Common myeloid progenitor, CD34-positive (primary cell): ENCODE measurements around the gene KRTAP12-1.
"Not testable (repeated sequence)": the region's sequence is repeated elsewhere in the genome, so short reads cannot be mapped to it uniquely, and the experiment has no call there.

Source experiments
- CTCF ChIA-PET: fragments of 350-600 bp; sonication (Branson Sonifier 250); formaldehyde crosslinking; loops from one replicate; lab custom pipeline; 2021; ENCODE audit warnings: antibody characterized with exemption; lab: Charles Lee
- POLR2A ChIA-PET: fragments of 350-600 bp; sonication (Branson Sonifier 250); formaldehyde crosslinking; loops from one replicate; lab custom pipeline; 2021; ENCODE audit warnings: antibody characterized with exemption; lab: Charles Lee
- DNase-seq, 3 donors: peaks; one replicate each; pipeline versions ENCODE4 v3.0.0 to v3.0.0-alpha.2; 2013
- H3K27ac ChIP-seq, 2 experiments: 1 replicate in 1 of 2; 2 replicates in 1 of 2; pipeline ENCODE4 v1.7.0; 2013; ENCODE audit warnings: inconsistent platforms in 2 of 2, low read length in 2 of 2, mild to moderate bottlenecking in 2 of 2, low read depth in 1 of 2, moderate library complexity in 1 of 2; ENCODE audit not compliant: severe bottlenecking in 2 of 2, insufficient read depth in 1 of 2, poor library complexity in 1 of 2
- H3K27me3 ChIP-seq, 5 experiments: replicated peaks in 2 of 5; 1 replicate in 3 of 5; 2 replicates in 2 of 5; pipeline versions ENCODE4 v1.6.1 to v1.7.0; 2013; ENCODE audit warnings: low read length in 4 of 5, mild to moderate bottlenecking in 2 of 5, moderate library complexity in 2 of 5, inconsistent platforms in 1 of 5; ENCODE audit not compliant: insufficient read depth in 5 of 5, control insufficient read depth in 4 of 5
- H3K36me3 ChIP-seq, 4 experiments: 1 replicate in 2 of 4; 2 replicates in 2 of 4; pipeline versions ENCODE4 v1.6.1 to v1.7.0; 2013; ENCODE audit warnings: low read length in 3 of 4, control low read depth in 1 of 4, mild to moderate bottlenecking in 1 of 4; ENCODE audit not compliant: control insufficient read depth in 4 of 4, insufficient read depth in 4 of 4
- H3K4me1 ChIP-seq, 4 experiments: 1 replicate in 3 of 4; 2 replicates in 1 of 4; pipeline versions ENCODE4 v1.6.1 to v1.7.1; 2013; ENCODE audit warnings: low read length in 3 of 4, mild to moderate bottlenecking in 3 of 4, control low read depth in 1 of 4, inconsistent platforms in 1 of 4, moderate library complexity in 1 of 4; ENCODE audit not compliant: control insufficient read depth in 4 of 4, insufficient read depth in 4 of 4; ENCODE audit errors: control extremely low read depth in 1 of 4
- H3K4me3 ChIP-seq, 7 experiments: 1 replicate in 4 of 7; 2 replicates in 3 of 7; pipeline versions ENCODE4 v1.5.1 to v1.7.0; 2013; ENCODE audit warnings: mild to moderate bottlenecking in 7 of 7, low read length in 6 of 7, moderate library complexity in 6 of 7, inconsistent platforms in 2 of 7, low read depth in 2 of 7, control low read depth in 1 of 7; ENCODE audit not compliant: insufficient read depth in 4 of 7, control insufficient read depth in 1 of 7; ENCODE audit errors: extremely low read depth in 1 of 7
- H3K9me3 ChIP-seq, 5 experiments: 1 replicate in 4 of 5; 2 replicates in 1 of 5; pipeline versions ENCODE4 v1.6.1 to v1.7.1; 2013; ENCODE audit warnings: low read length in 4 of 5, mild to moderate bottlenecking in 2 of 5, inconsistent platforms in 1 of 5, low read depth in 1 of 5, moderate library complexity in 1 of 5; ENCODE audit not compliant: control insufficient read depth in 4 of 5, insufficient read depth in 2 of 5; ENCODE audit errors: control extremely low read depth in 1 of 5
- WGBS: methylation state at CpG from one replicate; pipeline ENCODE4 v1.1.5; 2013; ENCODE audit not compliant: insufficient coverage; 5-methylcytosine and 5-hydroxymethylcytosine counted together

KRTAP12-1 gene

DNA sequence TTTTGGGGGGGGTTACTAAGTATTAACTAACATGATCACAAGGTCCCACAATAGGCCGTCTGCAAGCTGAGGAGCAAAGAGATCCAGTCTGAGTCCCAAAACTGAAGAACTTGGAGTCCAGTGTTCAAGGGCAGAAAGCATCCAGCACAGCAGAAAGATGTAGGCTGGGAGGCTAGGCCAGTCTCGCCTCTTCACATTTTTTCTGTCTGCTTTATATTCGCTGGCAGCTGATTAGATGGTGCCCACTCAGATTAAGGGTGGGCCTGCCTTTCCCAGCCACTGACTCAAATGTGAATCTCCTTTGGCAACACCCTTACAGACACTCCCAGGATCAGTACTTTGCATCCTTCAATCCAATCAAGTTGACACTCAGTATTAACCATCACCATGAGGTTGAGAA, 7.8 kb upstream of the KRTAP12-1 start:
- DNase-seq, H3K27ac ChIP-seq, POLR2A ChIA-PET, H3K36me3 ChIP-seq, H3K4me3 ChIP-seq, CTCF ChIA-PET: not testable (repeated sequence)
- Histone ChIP-seq H3K9me3 (peaks cover 0 to 18% (median 8%) of the 10 kb centered on the region in 5 experiments), H3K4me1 (peaks cover 0 to 16% (median 10%) of the 10 kb centered on the region in 4 experiments), H3K27me3 (peaks cover 4 to 19% (median 5%) of the 10 kb centered on the region in 5 experiments)
- WGBS = 100% methylated on average over 2 of the region's 3 CpGs

DNA sequence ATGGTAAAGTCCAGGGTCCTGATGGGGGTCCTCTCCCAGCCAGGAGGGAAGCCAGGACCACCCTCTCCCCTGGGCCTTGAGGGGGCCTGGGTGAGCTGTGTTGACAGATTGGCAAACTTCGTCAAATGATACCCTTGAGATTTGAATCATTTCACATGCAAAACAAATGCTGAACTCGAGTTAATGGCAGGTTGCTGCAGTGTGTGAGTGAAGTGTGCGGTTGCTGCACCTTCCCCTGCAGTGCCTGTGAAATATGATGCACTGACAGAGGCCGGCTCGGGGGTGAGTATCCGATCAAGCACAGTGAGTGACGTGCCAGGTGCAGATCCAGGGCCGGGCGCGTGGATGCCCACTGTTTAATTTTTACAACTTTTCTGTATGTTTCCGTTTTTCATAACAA, 5.7 kb upstream of the KRTAP12-1 start:
- Histone ChIP-seq H3K27me3 (peaks cover 0 to 12% (median 4%) of the 10 kb centered on the region in 5 experiments), H3K4me3 (no peak overlapping the region), H3K4me1 (peaks cover 0 to 16% (median 10%) of the 10 kb centered on the region in 4 experiments), H3K27ac (no peak overlapping the region), H3K9me3 (peaks cover 0 to 6% (median under 1%) of the 10 kb centered on the region in 5 experiments), H3K36me3 (no peaks in the 10 kb centered on the region)
- WGBS = 91% methylated on average over 8 of the region's 11 CpGs
- ChIA-PET POLR2A (no interaction called here), CTCF (no interaction called here)
- no peak for DNase-seq

DNA sequence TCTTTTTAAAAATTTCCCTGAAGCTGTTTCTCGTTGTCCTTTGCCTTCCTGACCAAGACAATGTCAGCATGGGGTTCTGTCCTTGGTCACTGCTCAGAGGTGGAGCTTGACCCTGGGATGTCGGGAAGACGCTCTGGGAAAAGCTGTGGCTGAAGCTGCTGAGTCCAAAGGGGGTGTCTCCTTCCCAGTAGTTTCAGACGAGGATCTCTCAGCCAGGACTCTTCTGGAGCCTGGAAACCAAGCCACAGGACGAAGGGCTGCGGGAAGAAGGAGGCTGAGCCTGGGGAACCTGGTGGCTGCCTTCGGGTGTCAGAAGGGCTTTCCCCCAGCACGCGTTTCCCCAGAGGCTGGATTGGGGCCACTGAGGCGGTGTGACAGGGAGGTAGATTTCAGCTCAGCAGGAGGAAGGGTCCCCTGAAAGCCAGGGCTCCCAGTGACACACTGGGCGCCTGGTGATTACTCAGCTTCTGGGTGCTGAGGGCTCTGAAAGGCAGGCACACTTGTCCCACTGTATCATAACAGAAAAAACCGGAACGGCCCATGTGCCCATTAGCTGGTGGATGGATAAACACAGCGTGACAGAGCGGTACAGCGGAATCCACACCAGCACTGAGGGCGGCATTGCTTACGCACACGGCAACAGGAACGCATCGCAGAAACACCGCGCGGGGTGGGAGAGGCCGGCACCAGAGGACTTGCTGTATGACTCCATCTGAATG, 5.0 kb upstream of the KRTAP12-1 start:
- no peak for DNase-seq
- ChIA-PET POLR2A (interaction anchor here (0.6 kb wide), 1 partner anchor 32 kb away, joined by 3 read pairs; no protein-coding TSS in a partner anchor), CTCF (no interaction called here)
- Histone ChIP-seq H3K4me3 (no peak overlapping the region), H3K27me3 (peaks cover 0 to 12% (median 5%) of the 10 kb centered on the region in 5 experiments), H3K27ac (no peak overlapping the region), H3K36me3 (no peaks in the 10 kb centered on the region), H3K4me1 (peaks cover 0 to 16% (median 10%) of the 10 kb centered on the region in 4 experiments), H3K9me3 (peaks cover 0 to under 1% (median 0%) of the 10 kb centered on the region in 5 experiments)
- 92% methylated on average over 22 of the region's 25 CpGs for whole genome bisulfite sequencing

DNA sequence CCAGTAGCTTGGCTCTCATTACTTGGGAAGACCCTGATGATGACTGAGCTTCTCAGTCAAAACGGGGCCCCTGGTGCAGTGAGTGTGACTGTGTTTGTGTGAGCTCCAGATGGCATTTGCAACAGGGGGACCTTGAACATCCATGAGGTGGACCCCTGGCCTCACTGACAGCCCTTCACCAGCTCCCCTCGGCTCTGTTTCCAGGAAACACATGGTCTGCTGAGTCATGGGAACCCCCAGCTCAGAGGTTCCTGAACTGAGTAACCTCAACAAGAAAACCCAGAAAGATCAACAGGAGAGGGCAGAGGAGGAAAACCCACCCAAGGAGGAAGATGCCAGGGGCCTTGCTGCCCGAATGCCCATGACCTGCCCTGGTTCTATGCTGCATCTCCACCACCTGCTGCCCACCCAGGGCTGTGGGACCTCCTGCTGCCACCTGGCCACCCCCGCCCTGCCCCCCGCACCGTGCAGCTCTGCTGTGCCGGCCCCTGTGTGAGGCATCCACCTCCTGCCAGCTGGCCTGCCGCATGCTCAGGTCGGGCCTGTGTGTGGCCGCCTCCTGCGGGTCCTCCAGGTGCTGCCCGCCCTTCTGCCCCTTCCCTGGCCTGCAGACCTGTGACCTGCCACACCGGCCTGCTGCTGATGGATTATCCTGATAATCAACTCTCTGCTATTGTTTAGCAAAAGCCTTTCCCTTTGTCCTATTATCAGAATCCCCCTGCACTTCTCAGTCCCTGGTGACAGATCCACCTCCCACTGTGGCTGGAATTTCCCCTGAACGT, 4.2 kb upstream of the KRTAP12-1 start:
- WGBS = 33% methylated on average over 11 of the region's 14 CpGs
- no peaks in the 10 kb centered on the region for H3K36me3 ChIP-seq
- CTCF ChIA-PET = no interaction called here

DNA sequence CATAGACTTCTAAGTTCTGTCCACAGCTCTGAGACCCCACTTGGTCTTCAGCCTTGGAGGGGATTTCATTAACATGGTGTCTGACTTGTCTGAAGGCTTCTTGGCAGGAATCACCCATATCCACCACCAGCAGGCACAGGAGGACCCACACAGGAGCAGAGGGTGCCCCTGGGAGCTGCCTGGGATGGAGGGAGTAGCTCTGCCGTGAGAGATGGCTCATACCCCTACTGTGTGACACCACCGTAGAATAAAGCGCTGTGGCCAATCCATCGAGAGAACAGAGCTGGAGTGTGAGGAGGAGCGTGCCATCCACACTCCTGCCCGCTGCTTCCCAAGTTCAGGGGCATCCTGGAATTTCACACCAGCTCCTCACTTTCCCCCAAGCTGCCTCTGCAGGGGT, 3.1 kb upstream of the KRTAP12-1 start:
- H3K4me3 ChIP-seq, H3K36me3 ChIP-seq, H3K27ac ChIP-seq, DNase-seq, POLR2A ChIA-PET, H3K9me3 ChIP-seq, H3K27me3 ChIP-seq, CTCF ChIA-PET: not testable (repeated sequence)
- WGBS = 100% methylated on average over 2 of the region's 6 CpGs
- H3K4me1 ChIP-seq = peaks cover 0 to 16% (median 10%) of the 10 kb centered on the region in 4 experiments

More for the DNA sequence above, 4.2 kb upstream of the KRTAP12-1 start:
- POLR2A ChIA-PET = interaction anchor here (0.6 kb wide), 1 partner anchor 31 kb away, joined by 3 read pairs; no protein-coding TSS in a partner anchor
- DNase-seq = peak; percentile 44 to 95 (median 95)
- Histone ChIP-seq H3K9me3 (no peaks in the 10 kb centered on the region), H3K4me3 (no peak overlapping the region), H3K27me3 (peaks cover 0 to 11% (median 5%) of the 10 kb centered on the region in 5 experiments), H3K4me1 (peaks cover 0 to 16% (median 10%) of the 10 kb centered on the region in 4 experiments), H3K27ac (no peak overlapping the region)

DNA sequence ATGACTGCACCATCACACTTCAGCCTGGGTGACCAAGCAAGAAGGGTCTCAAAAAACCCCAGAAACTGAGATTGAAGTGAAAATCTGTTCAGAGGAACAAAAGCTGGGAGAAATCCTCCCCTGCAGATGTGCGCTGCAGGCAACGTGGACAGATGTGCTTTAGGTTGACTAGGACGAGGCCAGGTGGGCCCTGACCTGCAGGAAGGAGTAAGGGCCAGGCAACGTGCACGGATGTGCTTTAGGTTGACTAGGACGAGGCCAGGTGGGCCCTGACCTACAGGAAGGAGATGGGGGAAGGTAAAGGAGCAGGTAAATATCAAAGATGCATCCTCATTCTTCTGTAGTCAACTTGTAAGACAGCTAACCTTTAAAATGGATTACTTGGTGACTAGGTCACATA, 2.5 kb upstream of the KRTAP12-1 start:
- WGBS = 63% methylated on average over 3 of the region's 6 CpGs
- Histone ChIP-seq H3K36me3 (no peaks in the 10 kb centered on the region), H3K4me1 (peaks cover 0 to 16% (median 10%) of the 10 kb centered on the region in 4 experiments), H3K4me3 (no peak overlapping the region), H3K27me3 (peaks cover 0 to 4% (median 0%) of the 10 kb centered on the region in 5 experiments), H3K27ac (no peak overlapping the region), H3K9me3 (no peaks in the 10 kb centered on the region)
- DNase-seq = no peak
- ChIA-PET CTCF (no interaction called here), POLR2A (no interaction called here)
